DOHH2 (cell line): Measurements from ENCODE around the gene KDM2A.
"Not testable (repeated sequence)": the region's sequence is repeated elsewhere in the genome, so short reads cannot be mapped to it uniquely, and the experiment has no call there.

Experiments used
- H3F3A ChIP-seq: fragments of 200-600 bp; sonication (generic), shearing (Covaris generic); 2 replicates; pipeline ENCODE4 v1.6.0; 2016; ENCODE audit warnings: antibody characterized with exemption, mild to moderate bottlenecking; ENCODE audit not compliant: control insufficient read depth, insufficient read depth
- H3K27ac ChIP-seq: fragments of 200-600 bp; sonication (generic); 2 replicates; pipeline ENCODE4 v1.5.1; 2014; ENCODE audit warnings: low read depth, mild to moderate bottlenecking, low read length, moderate library complexity
- H3K27me3 ChIP-seq: fragments of 200-600 bp; sonication (generic); 2 replicates; pipeline ENCODE4 v1.6.1; 2014; ENCODE audit warnings: mild to moderate bottlenecking, low read length, mixed read lengths; ENCODE audit not compliant: control insufficient read depth
- H3K36me3 ChIP-seq: fragments of 200-600 bp; sonication (generic); 2 replicates; pipeline ENCODE4 v1.6.1; 2014; ENCODE audit warnings: mild to moderate bottlenecking, low read length, moderate library complexity, mixed read lengths; ENCODE audit not compliant: control insufficient read depth
- H3K4me1 ChIP-seq: fragments of 200-600 bp; sonication (generic); 2 replicates; pipeline ENCODE4 v1.6.1; 2014; ENCODE audit warnings: mild to moderate bottlenecking, low read length, mixed read lengths; ENCODE audit not compliant: control insufficient read depth
- H3K4me2 ChIP-seq: fragments of 200-600 bp; sonication (generic); 2 replicates; pipeline ENCODE4 v1.6.0; 2014; ENCODE audit warnings: mild to moderate bottlenecking, low read length, moderate library complexity
- H3K4me3 ChIP-seq: fragments of 200-600 bp; sonication (generic); 2 replicates; pipeline ENCODE4 v1.5.1; 2014; ENCODE audit warnings: mild to moderate bottlenecking, low read length, mixed read lengths
- H3K79me2 ChIP-seq: fragments of 200-600 bp; sonication (generic); 2 replicates; pipeline ENCODE4 v1.6.1; 2014; ENCODE audit warnings: mild to moderate bottlenecking, low read length, mixed read lengths; ENCODE audit not compliant: control insufficient read depth
- H3K9me2 ChIP-seq: fragments of 200-600 bp; sonication (generic); replicated peaks from 2 replicates; pipeline ENCODE4 v1.6.1; 2014; ENCODE audit warnings: mild to moderate bottlenecking, low read length, mixed read lengths; ENCODE audit not compliant: control insufficient read depth
- H3K9me3 ChIP-seq: fragments of 200-600 bp; sonication (generic); 2 replicates; pipeline ENCODE4 v1.6.1; 2014; ENCODE audit warnings: antibody characterized with exemption, low read length, mixed read lengths; ENCODE audit not compliant: control insufficient read depth, insufficient read depth
- H4K20me1 ChIP-seq: fragments of 200-600 bp; sonication (generic); 2 replicates; pipeline ENCODE4 v1.6.0; 2014; ENCODE audit warnings: low read depth, mild to moderate bottlenecking, antibody characterized with exemption, low read length, moderate library complexity; ENCODE audit not compliant: control insufficient read depth, insufficient read depth
- EZH2phosphoT487 ChIP-seq: fragments of 200-600 bp; sonication (generic); IDR thresholded peaks from 2 replicates; pipeline ENCODE4 v1.6.1; 2017; ENCODE audit warnings: borderline replicate concordance, mild to moderate bottlenecking, antibody characterized with exemption, low read length, moderate library complexity, mixed read lengths
- TF ChIP-seq, protein P1 (sequence below): fragments of 200-600 bp; sonication (generic); IDR thresholded peaks from one replicate; pipeline ENCODE4 v1.5.1; 2014; ENCODE audit warnings: antibody characterized with exemption, mild to moderate bottlenecking, low read depth, low read length; ENCODE audit not compliant: poor library complexity, severe bottlenecking

KDM2A gene

DNA sequence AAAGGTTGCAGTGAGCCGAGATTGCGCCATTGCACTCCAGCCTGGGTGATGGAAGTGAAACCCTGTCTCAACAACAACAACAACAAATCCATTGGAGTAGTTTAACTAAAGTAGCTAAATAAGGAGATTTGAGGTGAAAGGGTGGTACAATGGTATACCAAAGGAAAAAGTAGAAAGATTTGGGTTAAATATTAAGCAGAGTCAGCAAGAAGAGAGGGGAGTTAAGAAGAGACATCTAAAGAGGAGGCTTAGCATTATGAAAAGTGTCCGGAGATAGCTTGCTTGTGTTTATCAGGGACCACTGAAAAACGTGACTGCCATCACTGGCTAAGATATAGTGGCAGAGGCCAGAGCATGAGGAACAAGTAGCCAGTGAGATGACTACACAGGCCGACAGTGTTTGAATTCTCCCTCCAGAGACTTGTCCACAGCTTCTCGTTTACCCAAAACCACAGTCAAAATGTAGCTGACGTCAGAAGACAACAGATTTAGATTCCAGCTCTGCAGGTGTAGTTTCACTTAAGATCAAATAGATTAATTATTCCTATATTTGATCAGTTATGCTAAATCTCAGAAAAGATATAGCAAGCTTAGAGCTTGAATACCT is 114.6 kb downstream of the KDM2A start:
- no peak for TF ChIP-seq EZH2phosphoT487
- TF ChIP-seq, protein P1, sequence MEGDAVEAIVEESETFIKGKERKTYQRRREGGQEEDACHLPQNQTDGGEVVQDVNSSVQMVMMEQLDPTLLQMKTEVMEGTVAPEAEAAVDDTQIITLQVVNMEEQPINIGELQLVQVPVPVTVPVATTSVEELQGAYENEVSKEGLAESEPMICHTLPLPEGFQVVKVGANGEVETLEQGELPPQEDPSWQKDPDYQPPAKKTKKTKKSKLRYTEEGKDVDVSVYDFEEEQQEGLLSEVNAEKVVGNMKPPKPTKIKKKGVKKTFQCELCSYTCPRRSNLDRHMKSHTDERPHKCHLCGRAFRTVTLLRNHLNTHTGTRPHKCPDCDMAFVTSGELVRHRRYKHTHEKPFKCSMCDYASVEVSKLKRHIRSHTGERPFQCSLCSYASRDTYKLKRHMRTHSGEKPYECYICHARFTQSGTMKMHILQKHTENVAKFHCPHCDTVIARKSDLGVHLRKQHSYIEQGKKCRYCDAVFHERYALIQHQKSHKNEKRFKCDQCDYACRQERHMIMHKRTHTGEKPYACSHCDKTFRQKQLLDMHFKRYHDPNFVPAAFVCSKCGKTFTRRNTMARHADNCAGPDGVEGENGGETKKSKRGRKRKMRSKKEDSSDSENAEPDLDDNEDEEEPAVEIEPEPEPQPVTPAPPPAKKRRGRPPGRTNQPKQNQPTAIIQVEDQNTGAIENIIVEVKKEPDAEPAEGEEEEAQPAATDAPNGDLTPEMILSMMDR, result no peak
- H3K4me2 ChIP-seq, result no peak overlapping the region
- peaks cover 4% of the 10 kb centered on the region for H3K4me1 ChIP-seq
- H3K9me3 ChIP-seq, result no peaks in the 10 kb centered on the region
- H3K9me2 ChIP-seq, result no peaks in the 10 kb centered on the region
- H3K27me3 ChIP-seq, result no peaks in the 10 kb centered on the region
- peaks cover under 1% of the 10 kb centered on the region for H3K79me2 ChIP-seq
- no peaks in the 10 kb centered on the region for H4K20me1 ChIP-seq
- H3F3A ChIP-seq, result peaks cover 17% of the 10 kb centered on the region
- H3K4me3 ChIP-seq, result no peak overlapping the region
- peaks cover 43% of the 10 kb centered on the region for H3K36me3 ChIP-seq
- no peak overlapping the region for H3K27ac ChIP-seq

DNA sequence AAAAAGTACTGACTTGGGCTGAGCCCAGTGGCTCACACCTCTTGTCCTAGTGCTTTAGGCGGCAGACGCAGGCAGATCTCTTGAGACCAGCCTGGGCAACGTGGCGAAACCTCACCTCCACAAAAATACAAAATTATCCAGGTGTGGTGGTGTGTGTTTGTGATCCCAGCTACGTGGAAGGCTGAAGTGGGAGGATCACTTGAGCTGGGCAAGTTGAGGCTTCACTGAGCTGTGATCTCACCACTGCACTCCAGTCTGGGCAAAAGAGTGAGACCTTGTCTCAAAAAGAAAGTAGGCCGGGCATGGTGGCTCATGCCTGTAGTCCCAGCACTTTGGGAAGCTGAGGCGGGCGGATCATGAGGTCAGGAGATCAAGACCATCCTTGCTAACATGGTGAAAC is 115.5 kb downstream of the KDM2A start:
- H3F3A ChIP-seq, result peaks cover 22% of the 10 kb centered on the region
- H3K9me3 ChIP-seq, H3K4me2 ChIP-seq, H4K20me1 ChIP-seq, H3K9me2 ChIP-seq, H3K4me3 ChIP-seq, H3K79me2 ChIP-seq, H3K27me3 ChIP-seq, H3K27ac ChIP-seq: not testable (repeated sequence)
- peaks cover 13% of the 10 kb centered on the region for H3K4me1 ChIP-seq
- peaks cover 36% of the 10 kb centered on the region for H3K36me3 ChIP-seq

DNA sequence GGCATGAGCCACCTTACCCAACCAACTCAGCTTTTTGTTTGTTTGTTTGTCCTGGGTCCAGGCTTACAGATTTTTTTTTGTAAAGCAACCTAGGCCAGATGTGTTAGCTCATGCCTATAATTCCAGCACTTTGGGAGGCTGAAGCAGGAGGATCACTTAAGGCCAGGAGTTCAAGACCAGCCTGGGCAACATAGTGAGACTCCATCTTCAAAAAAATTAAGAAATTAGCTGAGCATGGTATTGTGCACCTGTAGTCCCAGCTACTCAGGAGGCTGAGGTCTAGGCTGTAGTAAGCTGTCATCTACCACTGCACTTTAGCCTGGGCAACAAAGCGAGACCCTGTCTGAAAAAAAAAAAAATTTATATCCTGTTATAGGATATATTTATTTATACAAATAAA is 118.5 kb downstream of the KDM2A start:
- Histone ChIP-seq H3K4me1 (peaks cover 31% of the 10 kb centered on the region), H3K9me2 (no peaks in the 10 kb centered on the region), H3K36me3 (peaks cover 39% of the 10 kb centered on the region), H3K4me2 (no peak overlapping the region), H3F3A (peaks cover 25% of the 10 kb centered on the region), H3K9me3 (no peaks in the 10 kb centered on the region), H3K27me3 (no peaks in the 10 kb centered on the region), H3K4me3 (no peak overlapping the region), H3K79me2 (peaks cover 32% of the 10 kb centered on the region), H4K20me1 (peaks cover 10% of the 10 kb centered on the region), H3K27ac (no peak overlapping the region)
- TF ChIP-seq EZH2phosphoT487, result no peak
- TF ChIP-seq, protein P1, result no peak

DNA sequence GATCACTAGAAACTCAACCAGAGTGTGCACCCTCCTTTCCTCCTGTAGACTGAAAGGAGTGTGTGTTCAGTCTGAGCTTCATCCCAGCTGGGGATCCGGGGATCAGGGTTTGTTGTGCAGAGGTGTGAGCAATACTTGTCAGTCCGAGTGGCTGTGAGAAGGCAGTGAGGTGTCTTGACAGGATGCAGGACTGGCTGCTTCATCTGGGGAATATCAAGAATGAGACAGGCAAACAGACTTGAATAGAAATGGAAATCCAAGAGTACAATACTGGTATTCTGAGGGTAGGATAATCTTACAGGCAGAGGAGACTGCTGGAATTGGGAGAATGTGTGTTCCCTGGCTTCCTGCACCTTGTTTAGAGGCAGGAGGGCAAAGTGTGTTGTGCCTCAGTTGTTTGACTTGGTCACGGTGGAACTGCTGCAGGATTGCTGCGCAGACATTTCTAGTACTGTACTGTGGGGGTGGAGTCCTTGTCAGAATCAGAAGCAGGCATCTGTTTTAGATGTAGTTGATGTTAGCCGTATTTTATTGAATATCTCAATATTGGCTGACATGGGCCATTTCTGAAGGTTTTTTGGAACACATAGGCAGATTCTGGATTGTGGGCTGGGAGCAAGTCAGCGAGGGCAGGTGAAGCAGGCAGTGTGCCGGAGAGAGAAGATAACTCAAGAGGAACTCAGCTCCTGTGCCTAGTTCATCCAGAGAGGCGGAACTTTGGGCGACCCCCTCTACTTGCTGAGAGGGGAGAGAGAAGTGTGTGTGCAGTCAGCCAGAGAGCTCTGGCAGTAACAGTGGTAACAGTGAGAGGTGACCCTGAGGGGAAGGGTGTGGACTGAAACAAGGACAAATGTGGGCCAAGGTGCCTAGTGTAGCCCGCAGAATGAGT is 120.1 kb downstream of the KDM2A start:
- no peaks in the 10 kb centered on the region for H3K9me2 ChIP-seq
- H3F3A ChIP-seq, result peaks cover 25% of the 10 kb centered on the region
- H3K27me3 ChIP-seq, result no peaks in the 10 kb centered on the region
- H4K20me1 ChIP-seq, result peaks cover 13% of the 10 kb centered on the region
- peaks cover 34% of the 10 kb centered on the region for H3K4me1 ChIP-seq
- H3K9me3 ChIP-seq, result no peaks in the 10 kb centered on the region
- H3K4me2 ChIP-seq, result peak overlapping the region; percentile 71
- peaks cover 46% of the 10 kb centered on the region for H3K36me3 ChIP-seq
- peak overlapping the region; percentile 36; the same call in 1 of the 2 replicates for H3K27ac ChIP-seq
- H3K4me3 ChIP-seq, result peak overlapping the region; percentile 97
- TF ChIP-seq, protein P1, result no peak
- TF ChIP-seq EZH2phosphoT487, result no peak
- H3K79me2 ChIP-seq, result peaks cover 48% of the 10 kb centered on the region
